Lung microvascular endothelial cell (primary cell): Measurements from ENCODE around the gene EHBP1L1. TPM values are rescaled to one million over a fixed set of nuclear protein-coding genes. Genes with fewer than 3 reads are reported as not detected.

ENCODE experiments used
- DNase-seq, 2 donors: peaks; one replicate each; pipeline versions ENCODE4 v3.0.0 to v3.0.0-alpha.2; 2010; ENCODE audit warnings: low read depth in 2 of 2
- total RNA-seq: library from RNA; depleted of rRNA; stranded (reverse); fragments of >200 nt; gene quantifications from 2 replicates; pipeline ENCODE4 v1.2.1, GENCODE V29; 2014

Gene EHBP1L1
- total RNA-seq, 1 donor from 2014 or later = 2.0 TPM

- no peak for DNase-seq
Measured at GRCh38 chr11:65592858-65593517, 17.1 kb downstream of the EHBP1L1 start.

DNA sequence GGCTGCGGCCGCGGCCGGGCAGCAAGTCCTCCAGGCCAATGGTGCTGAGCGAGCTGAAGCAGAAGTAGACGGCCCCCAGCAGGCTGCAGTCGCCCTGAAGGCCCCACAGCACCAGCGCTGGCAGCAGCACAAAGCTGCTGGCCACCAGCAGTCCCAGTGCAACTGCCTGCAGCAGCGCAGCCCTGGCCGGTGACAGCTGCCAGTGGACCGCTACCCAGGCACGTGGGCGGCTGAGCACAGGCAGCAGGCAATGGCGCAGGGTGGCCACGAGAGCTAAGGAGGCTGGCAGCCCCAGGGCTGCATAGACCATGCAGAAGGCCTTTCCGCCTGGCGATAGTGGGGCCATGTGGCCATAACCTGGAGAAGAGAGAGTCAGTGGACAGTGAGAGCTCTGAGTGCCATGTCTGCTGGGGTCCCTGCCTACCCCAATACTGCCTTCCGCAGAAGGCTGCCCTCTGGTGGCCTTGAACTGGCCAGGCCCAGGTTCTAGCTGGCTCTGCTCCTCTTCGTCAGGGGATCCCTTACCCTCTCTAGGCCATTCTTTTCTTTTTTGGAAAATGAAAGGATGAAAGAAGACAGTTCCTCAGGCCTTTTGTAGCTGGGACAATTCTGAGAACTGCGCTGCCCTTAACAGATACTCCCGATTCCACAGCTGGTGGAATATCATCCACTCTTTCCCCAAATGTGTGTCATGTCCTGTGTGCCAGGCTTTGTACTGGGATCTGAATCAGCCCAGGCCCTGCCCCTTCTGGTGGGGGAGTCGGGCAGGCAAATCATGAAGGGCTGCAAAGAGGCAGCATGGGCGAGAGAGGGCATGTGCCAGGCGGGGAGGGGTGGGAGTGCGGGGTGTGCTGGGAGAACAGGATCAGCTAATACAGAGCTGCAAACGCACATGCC, 17.9 kb downstream of the EHBP1L1 start:
- DNase-seq = peak in 1 of 2 donors; percentile 57

GRCh38 chr11:65595131-65595530, 19.3 kb downstream of the EHBP1L1 start:
- no peak for DNase-seq

DNA sequence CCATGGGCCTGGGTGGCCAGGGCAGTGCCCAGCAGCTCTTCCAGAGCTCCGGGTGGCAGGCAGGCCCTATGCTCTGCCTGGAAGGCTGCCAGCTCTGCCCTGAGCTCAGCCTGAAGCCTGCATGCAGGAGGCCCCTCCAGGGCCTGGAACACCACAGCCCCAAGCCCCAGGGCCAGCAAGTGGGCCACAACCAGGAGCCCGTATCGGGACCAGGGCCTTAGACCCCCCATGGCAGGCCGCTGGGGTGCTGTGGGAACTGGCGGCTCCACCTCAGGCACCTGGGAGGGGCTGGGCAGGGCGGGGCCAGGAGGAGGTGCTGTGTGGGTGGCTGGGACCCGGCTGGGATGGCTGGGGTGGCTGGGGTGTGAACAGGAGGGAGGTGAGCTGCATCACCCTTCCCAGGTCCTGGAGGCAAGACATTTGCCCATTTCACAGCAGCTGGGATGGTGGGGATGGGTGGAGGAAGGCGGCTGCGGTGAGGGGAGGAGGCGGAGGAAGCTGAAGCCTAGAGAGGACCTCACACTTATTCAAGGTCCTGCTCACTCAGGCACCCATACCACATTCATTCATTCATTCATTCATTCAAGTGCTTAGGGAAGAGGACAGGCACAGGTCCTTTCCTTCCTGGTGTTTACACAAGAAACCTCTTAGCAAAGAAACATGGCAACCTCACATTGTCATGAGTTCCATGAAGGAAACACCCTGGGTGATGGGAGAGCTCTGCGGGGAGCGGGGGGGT, 19.9 kb downstream of the EHBP1L1 start, which contains the start of gene KCNK7:
TSS of gene KCNK7 (minus strand) at position 258 of the 739 bp plus-strand sequence. CDS start at position 230, 28 bp downstream.
- DNase-seq = no peak

DNA sequence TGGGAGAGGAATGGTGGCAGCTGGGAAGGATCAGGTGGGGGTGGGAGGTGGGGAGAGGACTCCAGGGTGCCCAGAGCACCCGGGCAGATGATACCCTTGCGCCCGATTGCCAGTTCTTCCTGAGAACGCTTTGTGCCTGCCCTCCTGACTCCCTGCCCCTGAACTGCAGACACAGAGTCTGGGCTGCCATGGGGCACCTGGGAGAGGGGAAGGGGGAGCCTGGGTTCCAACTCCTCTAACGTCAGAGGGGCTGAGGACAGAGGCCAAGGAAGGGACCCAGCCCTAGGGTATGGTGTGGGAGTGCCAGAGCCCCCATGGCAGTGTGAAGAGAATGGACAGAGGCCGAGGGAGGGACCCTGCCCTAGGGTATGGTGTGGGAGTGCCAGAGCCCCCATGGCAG, 20.7 kb downstream of the EHBP1L1 start:
- DNase-seq = no peak

GRCh38 chr11:65598258-65598699, 22.4 kb downstream of the EHBP1L1 start:
- no peak for DNase-seq

DNA sequence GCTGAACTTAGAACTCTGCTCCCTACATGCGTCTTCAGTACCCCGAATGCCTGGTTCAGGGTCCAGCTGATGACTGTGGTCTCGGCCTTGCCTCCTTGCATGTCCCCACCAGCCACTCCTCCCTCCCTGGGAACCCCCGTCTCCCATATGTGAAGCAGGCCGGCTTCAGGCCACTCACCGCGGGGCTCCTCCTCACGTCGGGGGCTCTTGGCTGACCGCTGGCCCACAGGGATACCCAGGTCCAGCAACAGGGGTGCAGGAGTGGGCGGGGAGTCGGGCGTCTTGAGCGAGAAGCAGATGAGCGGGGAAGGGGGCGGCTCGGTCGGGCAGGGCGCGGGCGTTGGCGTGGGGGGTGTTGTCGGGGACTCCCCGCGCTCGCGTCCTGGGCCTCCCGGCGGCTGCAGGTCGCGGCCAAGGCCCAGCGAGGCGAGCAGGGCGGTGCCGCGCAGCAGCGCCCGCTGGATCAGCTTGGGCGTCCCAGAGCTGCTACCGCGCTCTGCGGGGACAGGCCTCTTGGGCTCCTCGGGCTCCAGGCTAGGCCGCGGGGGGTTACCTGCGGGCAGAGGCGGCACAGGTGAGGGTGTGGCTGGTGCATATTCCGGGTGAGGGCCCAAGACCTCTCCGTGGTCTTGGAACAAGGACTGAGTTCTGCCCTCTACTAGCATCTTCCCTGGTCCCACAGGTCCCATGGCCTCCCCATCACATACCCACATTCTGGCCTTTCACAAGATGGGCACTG, 23.5 kb downstream of the EHBP1L1 start:
- DNase-seq = no peak

DNA sequence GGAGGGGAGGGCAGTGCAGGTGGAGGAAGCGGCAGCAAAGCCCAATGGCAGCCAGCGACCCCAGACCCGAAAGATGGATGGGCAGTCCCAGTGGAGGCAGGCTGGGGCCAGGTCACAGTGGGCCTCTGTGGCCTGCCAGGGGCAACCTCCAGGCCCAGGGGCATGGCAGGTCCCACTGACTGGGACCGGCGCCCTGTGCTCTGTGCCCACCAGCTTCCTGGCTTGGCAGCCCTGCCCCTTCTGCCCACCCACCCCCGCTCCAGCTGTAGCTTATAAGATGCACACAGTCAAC, 24.0 kb downstream of the EHBP1L1 start:
- DNase-seq = no peak

- no peak for DNase-seq
Measured at GRCh38 chr11:65604258-65604657, 28.4 kb downstream of the EHBP1L1 start.

GRCh38 chr11:65606876-65607613, 31.2 kb downstream of the EHBP1L1 start:
- DNase-seq = peak; percentile 89 to 95

GRCh38 chr11:65607614-65608426, 32.0 kb downstream of the EHBP1L1 start:
- DNase-seq = no peak

- no peak for DNase-seq
Measured at GRCh38 chr11:65609229-65609628, 33.4 kb downstream of the EHBP1L1 start.

DNA sequence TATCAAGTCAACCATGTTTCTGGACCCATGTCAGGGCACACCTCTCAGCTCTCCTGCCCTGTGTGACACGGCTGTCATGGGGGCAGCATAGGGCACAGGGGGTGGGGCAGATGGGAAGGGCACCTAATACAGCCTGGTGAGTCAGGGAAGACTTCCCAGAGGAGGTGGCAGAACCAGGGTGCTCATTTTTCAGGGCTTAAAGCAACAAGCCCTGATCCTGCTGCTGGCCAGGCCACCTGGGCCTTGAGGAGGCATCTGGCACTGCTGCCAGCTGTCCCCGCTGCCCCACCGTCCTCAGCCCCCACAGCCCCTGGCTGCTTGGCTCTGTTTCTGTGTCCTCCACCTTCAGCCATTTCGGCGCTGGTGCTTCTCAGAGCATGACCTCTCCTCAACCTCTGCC, 33.8 kb downstream of the EHBP1L1 start:
- no peak for DNase-seq

GRCh38 chr11:65610404-65610803, 34.6 kb downstream of the EHBP1L1 start:
- no peak for DNase-seq

DNA sequence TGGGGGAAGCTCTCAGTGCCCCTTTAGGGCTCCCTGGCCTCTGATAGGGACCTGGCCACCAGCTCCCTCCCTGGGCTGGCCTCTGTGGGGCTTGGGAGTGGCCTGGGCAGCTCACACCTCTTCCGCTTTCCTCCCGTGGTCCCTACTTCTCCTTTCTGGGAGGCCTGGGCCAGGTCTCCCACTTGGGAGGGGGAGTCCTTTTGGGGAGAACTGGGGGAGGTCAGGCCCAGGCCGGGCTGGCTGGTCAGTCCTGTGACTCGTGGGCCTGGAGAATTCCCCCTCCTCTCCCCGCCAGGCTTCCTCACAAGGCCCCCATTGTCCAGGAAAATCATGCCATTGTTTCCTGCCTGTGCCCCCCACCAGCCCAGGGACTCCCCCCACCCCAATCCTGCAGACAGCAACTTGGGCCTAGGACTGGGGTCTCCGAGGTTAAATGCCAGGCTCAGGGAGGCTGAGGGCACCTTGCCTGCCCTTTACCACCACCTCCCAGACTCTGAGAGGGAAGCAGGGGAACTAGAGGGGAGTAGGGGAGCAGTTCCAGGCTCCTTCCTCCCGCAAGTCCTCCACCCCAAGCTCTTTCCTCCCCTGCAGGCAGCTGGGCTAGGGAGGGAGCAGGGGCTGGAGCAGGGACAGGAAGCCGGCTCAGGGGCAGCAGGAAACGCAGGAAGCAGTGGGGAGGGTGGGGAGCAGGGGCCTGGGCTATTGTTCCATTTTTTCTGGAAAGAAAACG, 35.3 kb downstream of the EHBP1L1 start:
- peak; percentile 86 to 92 for DNase-seq

DNA sequence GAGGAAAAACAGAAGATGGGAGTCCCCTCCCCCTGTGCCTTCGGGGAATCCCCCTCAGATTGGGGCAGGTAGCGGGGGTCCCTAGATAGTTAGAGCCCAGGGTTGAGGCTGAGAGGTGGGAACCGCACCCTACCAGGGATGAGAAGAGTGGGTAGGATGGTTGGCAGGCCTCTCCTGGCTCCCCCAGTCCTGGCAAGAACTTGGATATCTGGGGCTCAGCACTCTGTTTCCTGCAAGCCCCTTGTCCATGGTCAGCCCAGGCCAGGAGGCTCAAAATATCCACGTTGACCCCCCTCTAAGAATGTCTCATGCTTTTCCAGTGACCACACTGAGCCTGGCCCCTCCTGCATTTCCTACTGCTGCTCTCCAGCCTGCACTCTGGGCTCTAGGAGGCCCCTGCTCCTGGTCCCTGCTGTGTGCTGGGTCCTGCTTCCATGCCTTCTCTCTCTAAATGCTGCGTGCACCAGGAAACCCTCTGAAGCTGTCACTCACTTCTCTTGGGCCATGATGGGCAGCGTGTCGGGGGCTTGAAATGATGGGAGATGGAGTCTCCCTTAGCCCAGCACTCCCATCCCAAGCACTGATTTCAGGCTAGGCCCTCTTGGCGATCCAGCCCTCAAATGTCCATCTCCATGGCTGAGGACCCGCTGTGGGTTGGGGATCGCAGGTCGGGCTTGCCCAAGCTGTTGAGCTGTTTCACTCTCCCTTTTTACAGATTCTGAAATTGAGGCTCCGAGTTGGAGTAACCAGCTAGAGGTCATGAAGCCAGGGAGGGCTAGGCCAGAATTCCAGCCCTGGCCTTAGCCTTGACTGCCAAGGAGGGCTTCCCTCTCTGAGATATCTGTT, 36.1 kb downstream of the EHBP1L1 start:
- peak; percentile 68 to 81 for DNase-seq

DNA sequence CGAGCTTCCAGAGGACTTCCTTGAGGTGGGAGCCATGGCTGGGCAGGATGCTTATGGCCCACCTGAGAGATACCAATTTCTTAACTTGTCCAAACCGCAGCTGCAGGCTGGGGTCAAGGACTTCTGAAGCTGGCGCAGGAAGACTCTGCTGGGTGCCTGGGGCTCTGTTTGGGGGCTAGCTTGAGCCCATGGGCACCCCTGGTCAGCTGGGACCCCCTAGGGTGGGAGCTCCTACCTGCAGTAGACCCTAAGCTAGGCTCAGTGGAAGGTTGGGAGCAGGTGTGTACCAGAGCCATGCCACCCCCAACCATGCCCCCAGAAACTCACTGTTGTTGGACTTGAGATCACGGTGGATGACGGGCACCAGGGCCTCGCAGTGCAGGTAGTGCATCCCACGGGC, 36.8 kb downstream of the EHBP1L1 start:
- no peak for DNase-seq
